Neural crest cell (in vitro differentiated cells): Measurements from ENCODE around the gene LCN10. TPM values are rescaled to one million over a fixed set of nuclear protein-coding genes. Genes with fewer than 3 reads are reported as not detected.
"Not testable (repeated sequence)": the region's sequence is repeated elsewhere in the genome, so short reads cannot be mapped to it uniquely, and the experiment has no call there.

Experiments
- DNase-seq: peaks from one replicate; pipeline ENCODE4 v3.0.0; 2021; ENCODE audit warnings: low read depth, mixed read lengths, low spot score
- H3K27ac Mint-ChIP-seq: one replicate; pipeline ENCODE4 v1.8.0; 2021; ENCODE audit warnings: mild to moderate bottlenecking, mixed read lengths; ENCODE audit not compliant: unreplicated experiment
- H3K27me3 Mint-ChIP-seq: 2 replicates; pipeline ENCODE4 v1.8.0; 2021; ENCODE audit warnings: low read depth, mild to moderate bottlenecking, mixed read lengths
- H3K36me3 Mint-ChIP-seq: 2 replicates; pipeline ENCODE4 v1.8.0; 2021; ENCODE audit warnings: low read depth, mild to moderate bottlenecking, mixed read lengths
- H3K4me1 Mint-ChIP-seq: 2 replicates; pipeline ENCODE4 v1.8.0; 2021; ENCODE audit warnings: mixed read lengths
- H3K4me3 Mint-ChIP-seq: one replicate; pipeline ENCODE4 v1.8.0; 2021; ENCODE audit warnings: mild to moderate bottlenecking, mixed read lengths
- H3K9me3 Mint-ChIP-seq: 2 replicates; pipeline ENCODE4 v1.8.0; 2021; ENCODE audit warnings: mixed read lengths
- CTCF ChIP-seq: fragments of 200-600 bp; sonication (generic); conservative IDR thresholded peaks from 2 replicates; pipeline ENCODE4 v1.5.0; 2021; ENCODE audit warnings: antibody characterized with exemption, mild to moderate bottlenecking
- total RNA-seq: library from RNA; stranded (reverse); gene quantifications from 2 replicates; pipeline ENCODE4 v1.2.1, GENCODE V29; 2021

The LCN10 gene
- total RNA-seq, 1 donor from 2014 or later = not detected

DNA sequence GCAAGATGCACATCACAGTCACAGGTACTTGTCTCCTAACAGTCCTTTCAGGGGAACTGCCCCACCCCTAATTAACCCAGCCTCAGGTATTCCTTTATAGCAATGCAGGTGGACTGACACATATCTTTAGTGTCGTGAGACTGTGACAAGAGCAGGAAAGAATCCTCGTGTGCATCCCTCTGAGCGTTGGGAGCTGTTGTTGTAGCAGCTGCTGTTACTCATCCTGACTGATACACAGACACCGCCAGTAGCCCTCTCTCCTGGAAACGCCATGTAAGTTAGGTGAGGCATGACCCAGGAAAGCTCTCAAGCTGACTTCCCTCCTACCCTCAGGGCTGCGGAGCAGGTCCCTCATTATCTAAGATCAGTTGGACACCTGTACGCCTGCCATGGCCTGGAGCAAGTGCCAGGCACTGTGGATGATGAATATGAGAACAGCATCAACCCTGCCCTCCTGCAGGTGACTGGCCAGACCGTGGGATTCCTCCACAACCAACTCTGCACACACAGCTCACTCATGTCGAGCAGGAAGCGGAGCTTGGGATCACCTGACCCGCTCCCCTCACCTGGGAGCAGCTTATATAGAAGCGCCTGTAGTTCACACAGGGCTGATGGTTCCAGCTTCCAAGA, 31.8 kb upstream of the LCN10 start:
- no peaks in the 10 kb centered on the region for H3K36me3 Mint-ChIP-seq
- H3K4me1 Mint-ChIP-seq = peaks cover 7% of the 10 kb centered on the region
- no peak for TF ChIP-seq CTCF
- H3K4me3 Mint-ChIP-seq = no peak overlapping the region
- H3K27ac Mint-ChIP-seq = no peak overlapping the region
- H3K9me3 Mint-ChIP-seq = peaks cover 11% of the 10 kb centered on the region
- DNase-seq = no peak
- peaks cover 30% of the 10 kb centered on the region for H3K27me3 Mint-ChIP-seq

- peaks cover 26% of the 10 kb centered on the region for H3K27me3 Mint-ChIP-seq
- peaks cover 11% of the 10 kb centered on the region for H3K9me3 Mint-ChIP-seq
- H3K27ac Mint-ChIP-seq = peak overlapping the region; percentile 84
- DNase-seq = no peak
- peaks cover 7% of the 10 kb centered on the region for H3K4me1 Mint-ChIP-seq
- no peaks in the 10 kb centered on the region for H3K36me3 Mint-ChIP-seq
- no peak for TF ChIP-seq CTCF
- H3K4me3 Mint-ChIP-seq = no peak overlapping the region
Measured at GRCh38 chr9:136773386-136774044, 30.8 kb upstream of the LCN10 start.

GRCh38 chr9:136771907-136772415, 29.2 kb upstream of the LCN10 start:
- H3K27me3 Mint-ChIP-seq = peaks cover 22% of the 10 kb centered on the region
- H3K9me3 Mint-ChIP-seq = peaks cover 11% of the 10 kb centered on the region
- no peak overlapping the region for H3K27ac Mint-ChIP-seq
- H3K4me1 Mint-ChIP-seq = peaks cover 5% of the 10 kb centered on the region
- TF ChIP-seq CTCF = no peak
- no peaks in the 10 kb centered on the region for H3K36me3 Mint-ChIP-seq
- H3K4me3 Mint-ChIP-seq = no peak overlapping the region
- DNase-seq = no peak

DNA sequence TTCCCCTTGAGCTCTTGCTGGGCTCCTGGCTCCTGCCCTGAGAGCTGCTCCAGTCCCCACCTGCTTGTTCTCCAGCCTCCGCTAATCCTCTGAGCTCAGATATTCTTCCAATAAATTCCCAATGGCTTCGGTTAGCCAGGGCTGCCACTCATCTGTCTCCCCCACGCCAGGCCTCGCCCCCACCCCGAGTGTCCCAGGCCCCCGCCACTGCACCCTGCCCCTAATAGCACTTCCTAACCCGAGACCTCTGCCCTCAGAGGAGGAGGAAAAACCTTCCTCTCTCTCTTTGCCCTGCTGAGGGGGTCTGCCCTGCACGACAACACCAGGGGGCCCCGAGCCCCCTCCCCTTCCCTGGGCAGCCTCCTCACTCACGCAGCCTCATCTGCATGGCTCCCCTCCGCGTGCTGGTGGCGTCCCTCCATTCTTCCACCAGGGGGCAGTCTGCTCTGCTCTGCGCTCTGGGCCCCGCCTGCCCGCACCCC, 27.0 kb upstream of the LCN10 start:
- TF ChIP-seq CTCF = peak; percentile 58
- Mint-ChIP-seq H3K4me1 (peaks cover 4% of the 10 kb centered on the region), H3K36me3 (no peaks in the 10 kb centered on the region), H3K27ac (no peak overlapping the region), H3K27me3 (peaks cover 24% of the 10 kb centered on the region), H3K4me3 (no peak overlapping the region), H3K9me3 (peaks cover 11% of the 10 kb centered on the region)
- DNase-seq = peak; percentile 69

- peak; percentile 51 for DNase-seq
- not testable (repeated sequence) for H3K9me3 Mint-ChIP-seq, H3K4me1 Mint-ChIP-seq, H3K4me3 Mint-ChIP-seq, H3K36me3 Mint-ChIP-seq, H3K27ac Mint-ChIP-seq
- H3K27me3 Mint-ChIP-seq = peaks cover 24% of the 10 kb centered on the region
- peak; percentile 68 for TF ChIP-seq CTCF
Measured at GRCh38 chr9:136766410-136767120, 23.8 kb upstream of the LCN10 start.

- H3K27ac Mint-ChIP-seq, DNase-seq, H3K36me3 Mint-ChIP-seq, H3K4me3 Mint-ChIP-seq, H3K9me3 Mint-ChIP-seq, H3K4me1 Mint-ChIP-seq: not testable (repeated sequence)
- peaks cover 22% of the 10 kb centered on the region for H3K27me3 Mint-ChIP-seq
Measured at GRCh38 chr9:136765745-136766409, 23.1 kb upstream of the LCN10 start.
